Uterus (tissue), 2 donors: ENCODE results near the gene PAPSS1.

Source experiments
- CTCF ChIP-seq, 4 experiments: fragments of 200-600 bp in 2 of 4; fragments of 450-650 bp in 2 of 4; sonication (generic) in 2 of 4; IDR thresholded peaks; one replicate each; pipeline ENCODE4 v1.5.1; 2016 to 2019; ENCODE audit warnings: antibody characterized with exemption in 4 of 4, mild to moderate bottlenecking in 2 of 4, moderate library complexity in 1 of 4
- POLR2A ChIP-seq, 2 donors: fragments of 450-650 bp; IDR thresholded peaks; one replicate each; pipeline ENCODE4 v1.6.1; 2016; ENCODE audit warnings: antibody characterized with exemption in 2 of 2, mild to moderate bottlenecking in 1 of 2, moderate library complexity in 1 of 2

DNA sequence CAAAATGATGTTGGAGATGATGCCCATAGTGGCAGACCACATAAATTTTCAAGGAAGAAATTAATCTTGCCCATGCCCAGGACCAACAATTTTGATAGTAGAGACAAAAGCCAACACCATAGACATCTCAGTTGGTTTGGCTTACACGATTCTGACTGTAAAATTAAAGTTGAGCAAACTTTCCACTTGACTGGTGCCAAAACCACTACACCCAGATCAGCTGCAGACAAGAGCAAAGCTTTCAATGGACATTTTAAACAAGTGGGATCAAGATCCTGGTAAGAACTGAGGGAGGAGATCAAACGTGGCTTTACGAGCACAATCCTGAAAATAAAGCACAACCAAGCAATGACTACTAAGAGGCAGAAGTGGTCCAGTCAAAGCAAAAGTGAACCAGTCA, 90.7 kb downstream of the PAPSS1 start:
- TF ChIP-seq CTCF (IDR thresholded peaks at IDR 0.05) (no peak), POLR2A (IDR thresholded peaks at IDR 0.05) (no peak)
